SJCRH30 (cell line): ENCODE measurements around the gene SHH. TPM values are rescaled to one million over a fixed set of nuclear protein-coding genes. Genes with fewer than 3 reads are reported as not detected.
"Not testable (repeated sequence)": the region's sequence is repeated elsewhere in the genome, so short reads cannot be mapped to it uniquely, and the experiment has no call there.

Experiments
- DNase-seq, 2 experiments: peaks; one replicate each; pipeline ENCODE4 v3.0.0-alpha.2; 2015 to 2020
- H3K27ac ChIP-seq: fragments of 250-450 bp; sonication (Bioruptor Pico); 2 replicates; pipeline ENCODE4 v1.5.1; 2020; ENCODE audit warnings: mild to moderate bottlenecking, moderate library complexity
- H3K27me3 ChIP-seq: fragments of 250-450 bp; sonication (Bioruptor Pico); 2 replicates; pipeline ENCODE4 v1.5.1; 2020; ENCODE audit warnings: mild to moderate bottlenecking, moderate library complexity
- H3K36me3 ChIP-seq: fragments of 250-450 bp; sonication (Bioruptor Pico); 2 replicates; pipeline ENCODE4 v1.5.1; 2020; ENCODE audit warnings: mild to moderate bottlenecking, moderate library complexity
- H3K4me1 ChIP-seq: fragments of 250-450 bp; sonication (Bioruptor Pico); 2 replicates; pipeline ENCODE4 v1.5.1; 2020; ENCODE audit warnings: mild to moderate bottlenecking, moderate library complexity
- H3K4me3 ChIP-seq: fragments of 250-450 bp; sonication (Bioruptor Pico); 2 replicates; pipeline ENCODE4 v1.5.1; 2020; ENCODE audit warnings: mild to moderate bottlenecking, moderate library complexity
- H3K9me3 ChIP-seq: fragments of 250-450 bp; sonication (Bioruptor Pico); replicated peaks from 2 replicates; pipeline ENCODE4 v1.5.1; 2020; ENCODE audit warnings: mild to moderate bottlenecking, moderate library complexity
- total RNA-seq: library from RNA; depleted of rRNA; stranded (reverse); fragments of >200 nt; shearing (Covaris generic); gene quantifications from 2 replicates; pipeline ENCODE4 v1.2.3, GENCODE V29; 2014

SHH gene
- total RNA-seq, 1 experiment from 2014 or later: not detected

GRCh38 chr7:155818154-155818819 lies 6.0 kb upstream of the SHH start:
- Histone ChIP-seq H3K4me1 (no peaks in the 10 kb centered on the region), H3K9me3 (no peaks in the 10 kb centered on the region), H3K4me3 (no peak overlapping the region), H3K36me3 (no peaks in the 10 kb centered on the region), H3K27ac (no peak overlapping the region), H3K27me3 (peaks cover 16% of the 10 kb centered on the region)
- DNase-seq: no peak

- DNase-seq, H3K4me3 ChIP-seq: not testable (repeated sequence)
- peaks cover 19% of the 10 kb centered on the region for H3K27me3 ChIP-seq
Measured at GRCh38 chr7:155817515-155817914, 5.3 kb upstream of the SHH start.

GRCh38 chr7:155816996-155817395 lies 4.7 kb upstream of the SHH start:
- Histone ChIP-seq H3K9me3 (no peaks in the 10 kb centered on the region), H3K27ac (no peak overlapping the region), H3K27me3 (peaks cover 19% of the 10 kb centered on the region), H3K4me3 (no peak overlapping the region), H3K36me3 (no peaks in the 10 kb centered on the region), H3K4me1 (no peaks in the 10 kb centered on the region)
- DNase-seq: no peak

More at GRCh38 chr7:155817515-155817914, 5.3 kb upstream of the SHH start:
- H3K27ac ChIP-seq, H3K4me1 ChIP-seq, H3K9me3 ChIP-seq, H3K36me3 ChIP-seq: not testable (repeated sequence)

- no peak overlapping the region for H3K4me3 ChIP-seq
- peaks cover 24% of the 10 kb centered on the region for H3K27me3 ChIP-seq
Measured at GRCh38 chr7:155816192-155816508, 3.9 kb upstream of the SHH start.

GRCh38 chr7:155815332-155816191 lies 3.3 kb upstream of the SHH start:
- Histone ChIP-seq H3K27ac (no peak overlapping the region), H3K36me3 (no peaks in the 10 kb centered on the region), H3K27me3 (peaks cover 28% of the 10 kb centered on the region), H3K4me1 (no peaks in the 10 kb centered on the region), H3K4me3 (no peak overlapping the region), H3K9me3 (no peaks in the 10 kb centered on the region)
- peak; percentile 60 to 67 for DNase-seq

More at GRCh38 chr7:155816192-155816508, 3.9 kb upstream of the SHH start:
- no peaks in the 10 kb centered on the region for H3K4me1 ChIP-seq
- H3K9me3 ChIP-seq: no peaks in the 10 kb centered on the region
- no peak overlapping the region for H3K27ac ChIP-seq
- DNase-seq: no peak
- no peaks in the 10 kb centered on the region for H3K36me3 ChIP-seq

- no peak for DNase-seq
- Histone ChIP-seq H3K36me3 (no peaks in the 10 kb centered on the region), H3K27me3 (peaks cover 31% of the 10 kb centered on the region), H3K4me1 (no peaks in the 10 kb centered on the region), H3K9me3 (no peaks in the 10 kb centered on the region), H3K27ac (no peak overlapping the region), H3K4me3 (no peak overlapping the region)
Measured at GRCh38 chr7:155814316-155815276, 2.3 kb upstream of the SHH start.

GRCh38 chr7:155813546-155814315 lies 1.5 kb upstream of the SHH start:
- no peak for DNase-seq

GRCh38 chr7:155813125-155813524 lies 862 bp upstream of the SHH start:
- no peak for DNase-seq
- Histone ChIP-seq H3K36me3 (no peaks in the 10 kb centered on the region), H3K4me1 (no peaks in the 10 kb centered on the region), H3K27me3 (peaks cover 31% of the 10 kb centered on the region), H3K27ac (no peak overlapping the region), H3K4me3 (no peak overlapping the region), H3K9me3 (no peaks in the 10 kb centered on the region)

More at GRCh38 chr7:155813546-155814315, 1.5 kb upstream of the SHH start:
- Histone ChIP-seq H3K9me3 (no peaks in the 10 kb centered on the region), H3K36me3 (no peaks in the 10 kb centered on the region), H3K27ac (no peak overlapping the region), H3K27me3 (peaks cover 31% of the 10 kb centered on the region), H3K4me1 (no peaks in the 10 kb centered on the region), H3K4me3 (no peak overlapping the region)

GRCh38 chr7:155811560-155811894 lies 736 bp downstream of the SHH start:
- Histone ChIP-seq H3K4me3 (no peak overlapping the region), H3K9me3 (no peaks in the 10 kb centered on the region), H3K36me3 (no peaks in the 10 kb centered on the region), H3K27me3 (peaks cover 31% of the 10 kb centered on the region), H3K27ac (no peak overlapping the region), H3K4me1 (no peaks in the 10 kb centered on the region)
- DNase-seq: no peak

GRCh38 chr7:155810770-155811559 lies 1.3 kb downstream of the SHH start:
- Histone ChIP-seq H3K4me3 (no peak overlapping the region), H3K27ac (no peak overlapping the region), H3K27me3 (peaks cover 29% of the 10 kb centered on the region), H3K9me3 (no peaks in the 10 kb centered on the region), H3K4me1 (no peaks in the 10 kb centered on the region), H3K36me3 (no peaks in the 10 kb centered on the region)
- no peak for DNase-seq

GRCh38 chr7:155809947-155810769 lies 2.1 kb downstream of the SHH start:
- H3K27ac ChIP-seq: no peak overlapping the region
- no peaks in the 10 kb centered on the region for H3K36me3 ChIP-seq
- peaks cover 21% of the 10 kb centered on the region for H3K27me3 ChIP-seq
- no peak for DNase-seq
- no peaks in the 10 kb centered on the region for H3K4me1 ChIP-seq
- H3K9me3 ChIP-seq: no peaks in the 10 kb centered on the region
- H3K4me3 ChIP-seq: no peak overlapping the region

- H3K4me3 ChIP-seq: no peak overlapping the region
- no peaks in the 10 kb centered on the region for H3K9me3 ChIP-seq
- H3K36me3 ChIP-seq: no peaks in the 10 kb centered on the region
- H3K27ac ChIP-seq: no peak overlapping the region
- no peaks in the 10 kb centered on the region for H3K4me1 ChIP-seq
- H3K27me3 ChIP-seq: peaks cover 21% of the 10 kb centered on the region
- DNase-seq: no peak
Measured at GRCh38 chr7:155809332-155809946, 2.8 kb downstream of the SHH start.
